Gastrocnemius medialis (tissue), 4 donors: ENCODE data around the gene ATP8B4.

ENCODE experiments used
- POLR2A ChIP-seq, 2 donors: fragments of 450-650 bp; IDR thresholded peaks; one replicate each; pipeline ENCODE4 v1.6.1; 2017; ENCODE audit warnings: antibody characterized with exemption in 2 of 2, mild to moderate bottlenecking in 2 of 2, moderate library complexity in 2 of 2
- TF ChIP-seq, protein P1 (sequence below), 5 experiments: fragments of 450-650 bp in 3 of 5; fragments of 200-600 bp in 2 of 5; sonication (generic) in 2 of 5; IDR thresholded peaks in 4 of 5; conservative IDR thresholded peaks in 1 of 5; 1 replicate in 4 of 5; 2 replicates in 1 of 5; pipeline ENCODE4 v1.5.1; 2016 to 2019; ENCODE audit warnings: antibody characterized with exemption in 5 of 5, mild to moderate bottlenecking in 3 of 5, moderate library complexity in 3 of 5

GRCh38 chr15:50150349-50150748 is 31.3 kb upstream of the ATP8B4 start:
- no peak for TF ChIP-seq POLR2A (IDR thresholded peaks at IDR 0.05)
- TF ChIP-seq, protein P1, sequence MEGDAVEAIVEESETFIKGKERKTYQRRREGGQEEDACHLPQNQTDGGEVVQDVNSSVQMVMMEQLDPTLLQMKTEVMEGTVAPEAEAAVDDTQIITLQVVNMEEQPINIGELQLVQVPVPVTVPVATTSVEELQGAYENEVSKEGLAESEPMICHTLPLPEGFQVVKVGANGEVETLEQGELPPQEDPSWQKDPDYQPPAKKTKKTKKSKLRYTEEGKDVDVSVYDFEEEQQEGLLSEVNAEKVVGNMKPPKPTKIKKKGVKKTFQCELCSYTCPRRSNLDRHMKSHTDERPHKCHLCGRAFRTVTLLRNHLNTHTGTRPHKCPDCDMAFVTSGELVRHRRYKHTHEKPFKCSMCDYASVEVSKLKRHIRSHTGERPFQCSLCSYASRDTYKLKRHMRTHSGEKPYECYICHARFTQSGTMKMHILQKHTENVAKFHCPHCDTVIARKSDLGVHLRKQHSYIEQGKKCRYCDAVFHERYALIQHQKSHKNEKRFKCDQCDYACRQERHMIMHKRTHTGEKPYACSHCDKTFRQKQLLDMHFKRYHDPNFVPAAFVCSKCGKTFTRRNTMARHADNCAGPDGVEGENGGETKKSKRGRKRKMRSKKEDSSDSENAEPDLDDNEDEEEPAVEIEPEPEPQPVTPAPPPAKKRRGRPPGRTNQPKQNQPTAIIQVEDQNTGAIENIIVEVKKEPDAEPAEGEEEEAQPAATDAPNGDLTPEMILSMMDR (IDR thresholded peaks at IDR 0.05 in 4 of 5, conservative IDR thresholded peaks at IDR 0.05 in 1 of 5) = no peak
